Activated gamma-delta T cell (primary cell): ENCODE data around the gene CTTNBP2NL.
A peak's percentile ranks its signal among the peaks of the same experiment; 100 is the strongest.

Experiments used
- DNase-seq: peaks from one replicate; lab custom pipeline; 2025; lab: John Stamatoyannopoulos, UW

The CTTNBP2NL gene

DNA sequence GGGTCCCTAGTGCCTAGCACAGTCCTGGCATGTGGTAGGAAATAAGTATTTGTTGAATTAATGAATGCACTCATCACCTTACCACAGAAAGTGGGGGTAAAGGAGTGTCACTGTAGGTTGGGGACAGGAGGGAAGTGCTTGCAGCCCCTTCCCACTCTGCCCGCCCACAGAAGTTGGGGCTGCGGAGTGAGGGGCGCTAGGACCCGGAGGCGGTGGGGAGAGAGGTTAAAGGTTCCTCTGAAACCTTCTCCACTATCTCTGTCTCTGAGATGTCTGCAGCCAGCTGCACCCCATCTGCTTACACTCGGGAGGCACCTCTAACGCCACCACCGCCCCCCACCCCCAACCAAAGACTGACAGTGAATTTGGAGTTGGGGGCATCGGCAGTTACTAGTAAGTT lies 111.3 kb downstream of the CTTNBP2NL start:
- no peak for DNase-seq

DNA sequence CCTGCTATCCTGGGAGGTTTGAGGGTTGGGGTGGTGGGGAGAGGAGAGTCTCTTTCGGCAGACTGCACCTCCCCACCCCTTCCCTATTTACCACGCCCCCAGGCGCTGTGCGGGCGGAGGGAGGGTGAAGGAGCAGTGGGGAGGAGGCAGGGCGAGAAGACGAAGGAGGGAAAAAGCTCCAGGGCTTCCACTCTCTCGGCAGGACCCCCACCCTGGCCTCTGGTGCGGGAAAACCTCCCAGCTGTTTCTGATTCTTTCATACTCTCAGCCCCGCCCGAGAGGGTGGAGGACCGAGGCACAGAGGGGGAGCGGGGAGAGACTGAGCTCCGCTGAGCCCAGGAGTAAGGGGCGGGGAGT lies 111.9 kb downstream of the CTTNBP2NL start:
- DNase-seq: no peak

DNA sequence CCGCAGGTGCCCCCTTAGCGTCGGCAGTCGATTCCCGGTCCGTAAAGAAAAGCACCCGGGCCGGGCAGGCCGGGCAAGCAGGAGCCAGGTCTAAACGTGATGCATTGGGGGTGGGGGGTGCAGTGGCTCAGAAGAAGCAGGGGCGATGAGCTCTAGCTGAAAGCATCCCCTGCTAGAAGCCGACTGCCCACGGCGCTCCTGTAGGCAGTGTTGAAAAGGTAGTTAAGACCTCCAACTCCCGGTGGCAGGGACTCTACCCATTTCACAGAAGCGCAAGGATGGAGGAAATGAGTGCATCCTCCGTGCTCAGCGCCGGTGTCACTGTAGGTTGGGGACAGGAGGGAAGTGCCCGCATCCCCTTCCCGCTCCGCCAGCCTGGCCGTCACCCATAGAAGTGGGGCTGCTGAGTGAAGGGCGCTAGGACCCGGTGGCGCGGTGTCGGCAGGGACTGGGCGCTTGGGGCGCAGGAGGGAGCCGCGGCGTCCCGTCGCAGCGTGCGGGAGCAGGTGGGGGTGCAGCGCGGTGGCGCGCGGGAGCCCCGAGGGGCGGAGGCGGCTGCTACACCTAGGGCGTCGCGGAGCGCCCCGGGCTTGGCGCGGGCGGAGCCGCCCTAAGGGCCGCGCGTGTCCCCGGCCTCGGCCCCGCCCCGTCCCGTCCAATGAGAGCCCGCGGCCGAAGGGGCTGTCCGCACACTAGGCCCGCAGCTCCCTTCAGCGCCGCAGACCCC lies 112.4 kb downstream of the CTTNBP2NL start, which contains the start of gene WNT2B:
TSS of gene WNT2B (plus strand) at position 688 of the 727 bp plus-strand sequence. CDS start 298 bp downstream, outside the sequence.
- peak; percentile 44 for DNase-seq

DNA sequence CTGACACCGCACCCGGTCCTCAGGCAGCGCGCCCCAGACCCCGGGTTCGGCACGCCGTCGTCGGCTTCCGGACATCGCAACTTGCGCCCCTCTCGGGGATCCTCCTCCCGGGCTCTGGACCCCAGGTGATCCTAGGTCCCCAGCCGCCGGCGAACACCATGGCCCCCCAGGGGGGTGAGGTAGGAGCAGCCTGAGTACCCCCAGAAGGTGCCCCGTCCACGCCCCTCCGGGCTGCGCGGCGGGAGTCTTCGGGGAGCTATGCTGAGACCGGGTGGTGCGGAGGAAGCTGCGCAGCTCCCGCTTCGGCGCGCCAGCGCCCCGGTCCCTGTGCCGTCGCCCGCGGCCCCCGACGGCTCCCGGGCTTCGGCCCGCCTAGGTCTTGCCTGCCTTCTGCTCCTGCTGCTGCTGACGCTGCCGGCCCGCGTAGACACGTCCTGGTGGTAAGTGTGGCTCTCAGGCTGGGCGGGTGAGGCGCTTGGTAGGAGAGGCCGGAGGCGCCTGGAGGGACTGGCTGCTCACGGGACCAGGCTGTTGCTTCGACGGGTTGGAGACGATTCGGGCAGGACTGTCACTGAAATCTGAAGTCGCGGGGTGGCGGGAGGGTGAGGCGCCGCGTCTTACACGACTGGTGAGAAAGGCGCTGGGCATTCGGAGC lies 113.1 kb downstream of the CTTNBP2NL start:
- no peak for DNase-seq

DNA sequence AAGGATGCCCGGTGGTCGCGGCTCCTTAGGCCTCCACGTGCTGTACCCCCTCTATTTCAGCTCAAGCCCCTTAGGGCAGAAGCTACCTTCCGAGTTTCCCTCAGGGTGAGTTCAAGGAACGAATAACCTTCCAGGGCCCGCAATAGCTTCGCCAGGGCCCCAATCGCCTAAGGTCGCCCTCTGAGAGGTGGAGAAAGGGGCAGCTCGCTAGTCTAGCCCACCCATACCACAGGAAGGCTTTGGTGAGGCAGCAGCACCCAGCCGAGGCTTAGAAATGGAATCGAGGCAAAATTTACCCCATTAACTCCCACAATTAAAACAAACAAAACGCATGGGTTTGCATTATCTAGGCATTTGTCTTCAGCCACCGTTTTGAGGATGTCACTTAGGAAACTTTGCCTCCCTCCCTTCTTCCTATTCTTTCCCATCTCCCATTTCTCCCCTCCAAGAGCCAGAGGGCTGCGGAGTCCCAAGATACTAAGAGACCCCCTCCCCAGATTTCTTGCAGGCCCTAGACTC lies 113.7 kb downstream of the CTTNBP2NL start:
- DNase-seq: no peak

DNA sequence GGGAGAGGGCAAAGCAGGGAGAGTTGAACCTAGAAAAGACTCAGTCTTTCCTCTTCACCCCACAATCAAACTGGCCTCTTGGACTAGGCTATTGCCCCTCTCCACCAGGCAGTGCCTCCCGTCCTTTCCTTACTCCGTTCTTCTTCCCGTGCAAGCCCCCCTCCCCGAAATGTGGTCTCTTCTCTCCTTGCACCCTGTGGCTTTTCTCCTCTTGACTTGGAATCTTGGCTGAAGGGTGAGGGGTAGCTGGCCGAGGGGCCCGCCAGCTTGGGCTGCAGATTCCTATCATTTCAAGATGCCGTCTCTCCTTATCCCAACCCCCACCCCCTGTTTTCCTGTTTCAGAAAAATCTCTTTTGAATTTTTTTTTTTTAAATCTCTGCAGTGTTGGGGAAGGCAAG lies 114.3 kb downstream of the CTTNBP2NL start:
- no peak for DNase-seq
